Keratinocyte (primary cell): ENCODE data around the gene CACNA1F.

ENCODE experiments used
- CTCF ChIP-seq, 3 experiments: IDR thresholded peaks in 1 of 3; conservative IDR thresholded peaks in 1 of 3; optimal IDR thresholded peaks in 1 of 3; 2 replicates in 2 of 3; 3 replicates in 1 of 3; pipeline versions ENCODE3 to v1.5.1; 2011; ENCODE audit warnings: low read length in 3 of 3, mild to moderate bottlenecking in 3 of 3, moderate library complexity in 2 of 3, control low read depth in 1 of 3, inconsistent platforms in 1 of 3; ENCODE audit not compliant: insufficient read depth in 2 of 3; ENCODE audit errors: extremely low read depth in 1 of 3
- EZH2 ChIP-seq: IDR thresholded peaks from one replicate; pipeline ENCODE4 v1.6.1; 2012; ENCODE audit warnings: inconsistent platforms, mild to moderate bottlenecking, low read length, moderate library complexity

GRCh38 chrX:49187028-49187394, 46.1 kb downstream of the CACNA1F start:
- TF ChIP-seq CTCF (optimal IDR thresholded peaks at IDR 0.05 in 1 of 3, IDR thresholded peaks at IDR 0.05 in 1 of 3, conservative IDR thresholded peaks at IDR 0.05 in 1 of 3; ENCODE audit: extremely low read depth in 1 of 3, insufficient read depth in 2 of 3, low read length in 3 of 3) (no peak), EZH2 (no peak)
